ENCODE measurements around the gene SGTA.
"Not testable (repeated sequence)": the region's sequence is repeated elsewhere in the genome, so short reads cannot be mapped to it uniquely, and the experiment has no call there.

The SGTA gene

DNA sequence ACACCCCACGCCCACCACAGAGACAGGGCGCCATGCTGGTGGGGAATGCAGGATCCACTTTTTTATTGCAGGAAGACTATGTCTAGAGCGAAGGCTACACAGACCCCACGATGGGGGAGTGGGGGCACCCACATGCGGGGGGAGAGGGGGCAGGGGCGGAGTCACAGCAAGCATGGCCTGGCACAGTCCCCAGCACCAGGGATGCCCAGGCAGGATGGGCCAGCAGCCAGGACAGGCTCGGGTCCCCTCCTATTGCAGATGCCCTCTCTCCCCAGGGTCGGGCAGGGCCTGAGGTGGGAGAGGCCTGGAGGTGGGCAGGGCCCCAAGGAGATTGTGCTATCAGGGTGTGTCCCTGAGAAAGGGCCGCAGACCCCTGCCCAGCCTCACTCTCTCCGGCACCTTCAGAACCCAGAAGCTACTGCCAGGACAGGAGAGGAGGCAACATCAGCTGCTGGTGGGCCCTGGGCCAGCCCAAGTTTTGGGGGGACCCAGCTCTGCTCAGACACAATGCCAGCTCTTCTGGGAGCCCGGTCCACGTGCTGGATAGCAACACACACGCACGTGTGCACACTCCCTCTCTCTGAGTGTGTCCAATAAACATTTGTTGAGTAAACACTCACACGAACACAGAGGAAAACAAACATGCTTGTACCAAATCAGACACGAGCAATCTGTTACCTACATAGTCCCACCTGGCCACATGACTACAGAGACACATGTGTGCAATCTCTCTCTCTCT lies 68.4 kb downstream of the SGTA start:
- no peak for DNase-seq (ENCODE audit: low read depth in 2 of 2, low spot score in 1 of 2)

DNA sequence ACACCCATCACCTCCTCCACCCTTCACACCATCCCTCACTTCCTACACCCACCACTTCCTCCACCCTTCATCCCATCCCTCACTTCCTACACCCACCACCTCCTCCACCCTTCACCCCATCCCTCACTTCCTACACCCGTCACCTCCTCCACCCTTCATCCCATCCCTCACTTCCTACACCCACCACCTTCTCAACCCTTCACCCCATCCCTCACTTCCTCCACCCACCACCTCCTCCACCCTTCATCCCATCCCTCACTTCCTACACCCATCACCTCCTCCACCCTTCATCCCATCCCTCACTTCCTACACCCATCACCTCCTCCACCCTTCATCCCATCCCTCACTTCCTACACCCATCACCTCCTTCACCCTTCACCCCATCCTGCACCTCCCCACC lies 69.0 kb downstream of the SGTA start:
- not testable (repeated sequence) for DNase-seq (ENCODE audit: low read depth in 2 of 2, low spot score in 1 of 2)

DNA sequence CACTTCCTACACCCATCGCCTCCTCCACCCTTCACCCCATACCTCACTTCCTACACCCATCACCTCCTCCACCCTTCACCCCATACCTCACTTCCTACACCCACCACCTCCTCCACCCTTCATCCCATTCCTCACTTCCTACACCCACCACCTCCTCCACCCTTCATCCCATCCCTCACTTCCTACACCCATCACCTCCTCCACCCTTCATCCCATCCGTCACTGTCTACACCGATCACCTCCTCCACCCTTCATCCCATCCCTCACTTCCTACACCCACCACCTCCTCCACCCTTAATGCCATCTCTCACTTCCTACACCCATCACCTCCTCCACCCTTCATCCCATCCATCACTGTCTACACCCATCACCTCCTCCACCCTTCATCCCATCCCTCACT lies 69.9 kb downstream of the SGTA start:
- not testable (repeated sequence) for DNase-seq (ENCODE audit: low read depth in 2 of 2, low spot score in 1 of 2)

DNA sequence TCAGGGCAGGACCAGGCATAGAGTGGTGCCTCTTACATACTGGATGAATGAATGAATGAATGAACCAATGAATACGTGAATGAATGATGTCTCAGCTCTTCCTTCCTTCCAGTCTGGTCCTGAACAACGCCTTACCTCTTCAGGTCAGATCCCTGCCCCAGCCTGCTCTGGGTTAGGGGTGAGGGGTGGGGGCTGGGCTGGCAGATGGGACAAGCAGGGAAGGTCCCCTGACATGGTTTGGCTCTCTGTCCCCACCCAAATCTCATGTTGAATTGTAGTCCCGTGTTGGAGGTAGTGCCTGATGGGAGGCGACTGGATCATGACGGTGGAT lies 71.2 kb downstream of the SGTA start:
- no peak for DNase-seq (ENCODE audit: low read depth in 2 of 2, low spot score in 1 of 2)

DNA sequence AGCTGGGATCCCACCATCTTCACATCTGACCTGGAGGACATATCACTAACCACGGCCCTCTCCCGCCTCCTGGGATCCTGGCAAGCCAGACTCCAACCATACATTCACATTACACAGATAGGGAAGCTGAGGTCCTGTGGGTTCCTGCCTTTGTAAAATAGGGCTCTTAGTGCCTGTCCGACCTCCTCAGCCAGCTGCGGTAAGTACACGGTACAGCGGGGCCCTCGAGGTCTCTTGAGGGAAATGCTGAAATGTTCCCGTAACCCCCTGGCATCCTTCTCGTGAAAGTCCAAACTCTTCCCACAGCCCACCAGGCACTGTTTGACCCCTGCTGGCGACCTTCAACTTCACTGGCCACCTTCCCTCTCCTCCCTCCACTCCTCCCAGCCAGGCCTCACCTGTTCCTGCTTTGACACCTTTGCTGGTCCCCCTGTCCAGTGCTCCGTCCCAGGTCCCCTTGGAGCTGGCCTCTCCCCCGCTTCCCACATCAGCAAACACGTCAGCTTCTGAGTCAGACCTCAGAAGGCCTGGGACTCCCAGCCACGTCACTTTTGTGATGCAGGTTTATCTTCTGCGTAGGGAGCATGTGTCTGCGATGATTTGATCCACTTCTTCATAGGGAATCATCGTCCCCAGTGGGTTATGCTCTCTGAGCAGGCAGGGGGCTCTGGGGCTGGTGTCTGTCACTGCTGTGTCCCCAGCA lies 71.8 kb downstream of the SGTA start:
- no peak for DNase-seq (ENCODE audit: low read depth in 2 of 2, low spot score in 1 of 2)

DNA sequence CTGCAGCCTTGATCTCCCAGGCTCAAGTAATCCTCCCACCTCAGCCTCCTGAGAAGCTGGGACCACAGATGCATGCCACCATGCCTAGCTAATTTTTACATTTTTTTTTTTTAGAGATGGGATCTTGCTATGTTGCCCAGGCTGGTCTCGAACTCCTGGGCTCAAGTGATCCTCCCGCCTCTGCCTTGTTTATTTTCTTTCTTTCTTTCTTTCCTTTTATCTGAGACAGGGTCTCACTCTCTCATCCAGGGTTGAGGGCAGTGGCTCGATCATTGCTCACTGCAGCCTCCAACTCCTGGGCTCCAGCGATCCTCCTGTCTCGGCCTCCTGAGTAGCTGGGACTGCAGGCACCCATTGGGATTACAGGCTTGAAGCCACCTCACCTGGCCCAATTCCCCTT lies 76.8 kb downstream of the SGTA start:
- DNase-seq (ENCODE audit: low read depth in 2 of 2, low spot score in 1 of 2), result no peak

All from stimulated activated CD8-positive, alpha-beta memory T cell treated with anti-CD3 and anti-CD28 coated beads, Interleukin-4, amount 100 ng/mL, for 4 hours (primary cell).